ENCODE data around the gene CGNL1.

Gene CGNL1

DNA sequence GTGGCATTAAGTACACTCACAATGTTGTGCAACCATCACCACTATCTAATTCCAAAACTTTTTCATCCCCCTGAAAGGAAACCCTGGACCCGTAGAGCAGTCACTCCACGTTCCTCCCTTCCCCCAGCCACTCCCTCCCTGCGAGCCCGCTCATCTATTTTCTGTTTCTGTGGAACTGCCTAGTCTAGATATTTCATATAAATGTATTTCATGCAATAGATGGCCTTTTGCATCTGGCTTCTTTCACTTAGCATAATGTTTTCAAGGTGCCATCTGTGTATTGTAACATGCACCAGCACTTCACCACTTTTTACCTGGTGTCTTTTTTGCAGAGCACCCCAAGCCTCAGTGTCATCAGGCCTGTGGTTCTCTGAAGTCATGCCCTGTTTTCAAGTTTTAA, 10.7 kb downstream of the CGNL1 start:
- DNase-seq, result no peak

GRCh38 chr15:57387564-57388076, 11.3 kb downstream of the CGNL1 start:
- no peak for DNase-seq

DNA sequence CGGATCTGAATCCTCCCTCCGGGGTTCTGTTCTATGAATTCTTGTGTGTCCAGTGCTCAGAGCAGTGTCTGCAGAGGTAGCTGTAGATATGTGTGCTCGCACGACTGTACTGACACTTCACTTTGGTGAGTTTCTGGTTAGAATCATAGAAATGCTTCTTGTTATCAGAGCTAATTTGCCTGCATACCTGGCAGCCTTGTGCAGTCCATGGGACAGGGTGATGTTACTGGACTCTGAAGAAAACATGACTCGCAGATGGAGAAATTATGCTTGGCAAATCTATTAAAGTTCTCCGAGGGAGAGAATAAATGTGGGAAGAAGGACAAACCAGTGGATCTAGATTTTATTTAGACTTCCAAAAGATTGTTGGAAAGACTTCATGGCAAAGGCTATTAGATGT, 12.2 kb downstream of the CGNL1 start:
- DNase-seq, result no peak

GRCh38 chr15:57389991-57390390, 13.7 kb downstream of the CGNL1 start:
- DNase-seq, result no peak

- DNase-seq, result no peak
These were observed 14.3 kb downstream of the CGNL1 start for GRCh38 chr15:57390583-57390982.

- DNase-seq, result no peak
These were observed 15.2 kb downstream of the CGNL1 start for GRCh38 chr15:57391537-57391936.

DNA sequence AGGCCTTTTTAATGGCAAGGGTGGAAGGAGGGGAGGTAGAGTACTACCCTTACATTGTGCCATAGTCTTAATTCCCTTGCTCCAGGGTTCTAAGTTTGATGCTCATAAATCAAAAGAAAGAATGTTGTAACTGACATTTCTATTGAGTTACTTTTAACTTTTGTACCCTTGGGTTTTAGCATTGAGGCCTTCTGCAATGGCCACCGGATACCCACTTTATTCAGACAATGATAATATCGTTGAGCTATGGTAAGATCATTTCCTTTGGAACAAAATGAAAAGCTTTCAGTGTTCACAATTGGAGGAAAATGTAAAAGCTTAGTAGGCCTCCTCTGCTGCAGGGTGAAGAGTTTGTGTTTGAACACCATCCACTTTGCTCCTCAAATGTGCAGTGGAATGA, 16.8 kb downstream of the CGNL1 start:
- DNase-seq, result no peak

- DNase-seq, result no peak
These were observed 19.0 kb downstream of the CGNL1 start for GRCh38 chr15:57395292-57395691.

DNA sequence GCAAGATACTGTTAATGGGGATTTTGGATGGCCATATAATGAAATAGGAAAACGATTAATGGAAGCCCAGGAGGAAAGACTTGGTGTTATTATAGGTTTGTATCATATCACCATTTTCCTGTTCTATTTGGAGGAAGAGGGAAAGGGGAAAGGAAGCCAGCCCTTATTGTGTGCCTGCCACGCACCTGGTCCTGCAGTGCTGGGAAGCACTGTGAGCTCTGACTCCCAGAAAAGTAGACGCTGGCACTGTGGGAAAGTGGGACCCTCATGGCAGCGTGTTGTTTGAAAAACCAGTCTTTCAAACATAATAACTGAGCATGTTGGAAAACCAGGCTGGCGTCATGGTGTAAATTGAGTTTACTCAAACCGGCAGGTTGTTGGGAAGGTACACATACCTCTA, 22.0 kb downstream of the CGNL1 start:
- no peak for DNase-seq

- DNase-seq, result no peak
These were observed 25.2 kb downstream of the CGNL1 start for GRCh38 chr15:57401546-57401945.

- DNase-seq, result no peak
These were observed 26.7 kb downstream of the CGNL1 start for GRCh38 chr15:57403017-57403416.

- DNase-seq, result no peak
These were observed 27.4 kb downstream of the CGNL1 start for GRCh38 chr15:57403566-57404325.

GRCh38 chr15:57405133-57405532, 28.8 kb downstream of the CGNL1 start:
- DNase-seq, result no peak

GRCh38 chr15:57406062-57406772, 29.9 kb downstream of the CGNL1 start:
- DNase-seq, result no peak

GRCh38 chr15:57410373-57410772, 34.1 kb downstream of the CGNL1 start:
- no peak for DNase-seq

GRCh38 chr15:57411945-57412768, 35.9 kb downstream of the CGNL1 start:
- no peak for DNase-seq

- no peak for DNase-seq
These were observed 39.3 kb downstream of the CGNL1 start for GRCh38 chr15:57415602-57416001.

- no peak for DNase-seq
These were observed 42.3 kb downstream of the CGNL1 start for GRCh38 chr15:57418635-57419034.

DNA sequence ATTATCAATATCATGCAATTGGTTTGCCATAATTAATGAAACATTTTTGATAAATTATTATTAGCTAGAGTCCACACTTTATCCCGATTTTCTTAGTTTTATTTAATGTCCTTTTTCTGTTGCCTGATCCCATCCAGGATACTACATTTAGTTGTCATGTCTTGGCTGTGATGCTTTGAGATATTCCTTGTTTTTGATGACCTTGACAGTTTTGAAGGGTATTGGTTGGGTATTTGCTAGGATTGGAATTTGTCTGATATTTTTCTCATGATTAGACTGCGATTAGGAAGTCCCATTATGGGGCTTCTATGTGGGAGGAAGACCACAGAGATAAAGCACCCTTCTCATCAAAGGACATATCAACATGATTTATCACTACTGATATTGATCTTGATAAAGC, 43.0 kb downstream of the CGNL1 start:
- DNase-seq, result no peak

GRCh38 chr15:57421110-57421509, 44.8 kb downstream of the CGNL1 start:
- no peak for DNase-seq

DNA sequence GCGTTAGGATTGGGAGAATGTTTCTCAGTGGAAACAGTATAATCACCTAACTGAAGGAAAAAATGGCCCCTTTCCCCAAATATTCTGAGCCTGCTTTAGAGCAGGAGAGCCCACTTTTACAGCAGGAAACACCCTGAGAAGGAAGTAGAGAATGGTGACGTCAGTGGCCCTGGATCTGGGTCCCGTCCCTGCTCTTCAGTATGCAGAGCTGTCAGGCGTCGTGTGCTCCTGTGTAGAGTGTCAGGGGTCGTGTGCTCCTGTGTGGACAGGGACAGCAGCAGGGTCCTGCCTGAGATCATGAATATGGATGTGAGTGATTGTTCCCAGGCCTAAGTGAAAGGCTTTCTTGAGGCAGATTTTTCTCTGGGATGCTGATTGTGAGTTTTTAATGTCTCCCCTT, 45.2 kb downstream of the CGNL1 start:
- DNase-seq, result no peak

- DNase-seq, result no peak
These were observed 45.9 kb downstream of the CGNL1 start for GRCh38 chr15:57422113-57422754.

DNA sequence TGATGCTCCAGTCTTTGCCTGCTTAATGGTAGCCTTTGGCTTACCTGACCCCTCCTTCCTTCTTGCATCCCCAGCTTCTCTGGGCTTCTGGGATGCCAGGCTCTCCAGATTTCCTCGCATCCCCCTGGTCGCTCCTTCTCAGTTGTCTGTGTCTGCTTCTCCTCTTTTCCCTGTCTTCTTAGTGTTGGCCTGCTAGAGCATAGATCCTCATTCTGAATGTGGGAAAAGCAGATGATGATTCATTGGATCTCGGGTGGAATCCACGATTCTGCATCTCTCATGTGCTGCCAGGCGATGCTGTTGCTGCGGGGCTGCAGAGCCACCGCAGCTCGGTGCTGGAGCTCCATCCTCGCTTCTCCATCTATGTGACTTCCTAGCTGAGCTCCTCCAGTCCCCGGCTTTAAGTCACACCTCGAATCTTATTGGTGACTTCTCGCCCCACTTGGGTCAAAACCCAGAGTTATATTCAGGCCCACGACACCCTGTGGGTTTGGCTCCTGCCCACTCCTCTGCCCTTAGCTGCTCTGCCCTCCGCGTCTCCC, 47.4 kb downstream of the CGNL1 start:
- no peak for DNase-seq

Measured in CD4-positive, alpha-beta T cell treated with Interleukin-4 for 1 hour (primary cell).